HEK293T (cell line): Measurements from ENCODE around the gene AGAP1.

Experiments used
- CTCF ChIA-PET: fragments of 350-600 bp; formaldehyde crosslinking; extraction: SDS; loops from one replicate; lab custom pipeline; 2021; ENCODE audit warnings: antibody characterized with exemption, inconsistent platforms; lab: Yijun Ruan, JAX
- POLR2A ChIA-PET: fragments of 350-600 bp; formaldehyde crosslinking; extraction: SDS; loops from one replicate; lab custom pipeline; 2020; ENCODE audit warnings: antibody characterized with exemption, inconsistent platforms; lab: Yijun Ruan, JAX
- DNase-seq: peaks from one replicate; pipeline ENCODE4 v3.0.0; 2012; ENCODE audit warnings: mixed read lengths; ENCODE audit errors: extremely low spot score
- ARNT ChIP-seq: fragments of 450-650 bp; IDR thresholded peaks from 2 replicates; pipeline ENCODE4 v1.6.1; 2017; ENCODE audit warnings: mild to moderate bottlenecking
- BHLHE40 ChIP-seq: fragments of 450-650 bp; IDR thresholded peaks from 2 replicates; pipeline ENCODE4 v1.6.1; 2016; ENCODE audit warnings: mild to moderate bottlenecking, moderate library complexity, borderline replicate concordance
- CTBP1 ChIP-seq: fragments of 450-650 bp; IDR thresholded peaks from 2 replicates; pipeline ENCODE4 v1.6.1; 2016; ENCODE audit warnings: borderline replicate concordance
- ELF4 ChIP-seq: fragments of 450-650 bp; IDR thresholded peaks from 2 replicates; pipeline ENCODE4 v1.6.1; 2017; ENCODE audit warnings: antibody characterized with exemption
- FOXA1 ChIP-seq: fragments of 450-650 bp; IDR thresholded peaks from 2 replicates; pipeline ENCODE4 v1.6.1; 2016; ENCODE audit warnings: mild to moderate bottlenecking
- FOXK2 ChIP-seq: fragments of 450-650 bp; IDR thresholded peaks from 2 replicates; pipeline ENCODE4 v1.6.1; 2016; ENCODE audit warnings: mild to moderate bottlenecking
- FOXM1 ChIP-seq: fragments of 450-650 bp; IDR thresholded peaks from 2 replicates; pipeline ENCODE4 v1.6.1; 2017; ENCODE audit warnings: mild to moderate bottlenecking, borderline replicate concordance
- HDGF ChIP-seq: fragments of 450-650 bp; IDR thresholded peaks from 2 replicates; pipeline ENCODE4 v1.6.1; 2017; ENCODE audit warnings: antibody characterized with exemption, borderline replicate concordance
- L3MBTL2 ChIP-seq: fragments of 450-650 bp; conservative IDR thresholded peaks from 2 replicates; pipeline ENCODE4 v1.6.1; 2016; ENCODE audit warnings: mild to moderate bottlenecking
- LEF1 ChIP-seq: fragments of 450-650 bp; IDR thresholded peaks from 2 replicates; pipeline ENCODE4 v1.6.1; 2017; ENCODE audit warnings: mild to moderate bottlenecking, borderline replicate concordance
- NFRKB ChIP-seq: fragments of 450-650 bp; IDR thresholded peaks from 2 replicates; pipeline ENCODE4 v1.6.1; 2016; ENCODE audit warnings: mild to moderate bottlenecking, moderate library complexity
- SP1 ChIP-seq: fragments of 450-650 bp; IDR thresholded peaks from 2 replicates; pipeline ENCODE4 v1.6.1; 2017
- SUZ12 ChIP-seq: fragments of 450-650 bp; IDR thresholded peaks from 2 replicates; pipeline ENCODE4 v1.6.1; 2016; ENCODE audit warnings: mild to moderate bottlenecking
- TARDBP ChIP-seq: fragments of 450-650 bp; IDR thresholded peaks from 2 replicates; pipeline ENCODE4 v1.6.1; 2016
- ZNF384 ChIP-seq: fragments of 450-650 bp; IDR thresholded peaks from 2 replicates; pipeline ENCODE4 v1.6.1; 2016
- TF ChIP-seq, protein P1 (sequence below): fragments of 450-650 bp; IDR thresholded peaks from 2 replicates; pipeline ENCODE4 v1.6.1; 2016

AGAP1 gene

DNA sequence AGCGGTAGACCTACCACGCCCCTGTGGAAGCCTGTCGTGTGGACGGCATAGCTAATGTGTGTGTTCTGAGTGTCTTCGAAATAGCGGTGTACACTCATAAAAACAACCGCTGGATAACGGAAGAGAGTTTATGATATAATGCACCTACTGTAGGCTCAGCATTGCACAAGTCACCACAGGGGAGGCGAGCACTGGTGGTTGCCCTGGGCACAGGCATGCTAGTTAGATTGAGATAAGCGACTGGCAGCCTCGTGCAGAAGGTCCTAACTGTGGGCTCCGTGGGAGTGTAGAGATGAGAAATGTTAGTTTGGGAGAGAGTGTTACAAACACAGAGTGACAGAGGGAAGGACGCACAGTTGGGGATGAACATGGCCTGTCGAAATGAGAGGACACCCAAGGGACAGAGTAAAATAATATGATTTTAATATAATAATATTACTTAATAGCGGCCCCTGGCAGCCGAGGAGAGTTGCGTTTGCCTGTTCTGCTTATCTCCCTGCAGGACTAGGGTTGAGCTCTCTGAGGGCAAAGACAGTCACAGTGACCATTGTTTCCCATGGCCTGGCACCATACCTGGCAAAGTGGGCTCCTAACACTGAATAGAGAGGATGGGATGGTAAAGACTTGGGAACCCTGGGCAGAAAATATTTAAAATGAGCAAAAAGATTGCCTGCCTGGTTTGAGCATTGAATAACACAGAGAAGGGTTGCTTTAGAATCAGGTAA, 470.2 kb downstream of the AGAP1 start:
- no peak for DNase-seq
- ChIA-PET POLR2A (no interaction called here), CTCF (no interaction called here)
- TF ChIP-seq FOXM1 (no peak), FOXK2 (no peak), ARNT (no peak), TARDBP (no peak), NFRKB (no peak), SUZ12 (no peak)
- TF ChIP-seq, protein P1, sequence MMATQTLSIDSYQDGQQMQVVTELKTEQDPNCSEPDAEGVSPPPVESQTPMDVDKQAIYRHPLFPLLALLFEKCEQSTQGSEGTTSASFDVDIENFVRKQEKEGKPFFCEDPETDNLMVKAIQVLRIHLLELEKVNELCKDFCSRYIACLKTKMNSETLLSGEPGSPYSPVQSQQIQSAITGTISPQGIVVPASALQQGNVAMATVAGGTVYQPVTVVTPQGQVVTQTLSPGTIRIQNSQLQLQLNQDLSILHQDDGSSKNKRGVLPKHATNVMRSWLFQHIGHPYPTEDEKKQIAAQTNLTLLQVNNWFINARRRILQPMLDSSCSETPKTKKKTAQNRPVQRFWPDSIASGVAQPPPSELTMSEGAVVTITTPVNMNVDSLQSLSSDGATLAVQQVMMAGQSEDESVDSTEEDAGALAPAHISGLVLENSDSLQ, result no peak

DNA sequence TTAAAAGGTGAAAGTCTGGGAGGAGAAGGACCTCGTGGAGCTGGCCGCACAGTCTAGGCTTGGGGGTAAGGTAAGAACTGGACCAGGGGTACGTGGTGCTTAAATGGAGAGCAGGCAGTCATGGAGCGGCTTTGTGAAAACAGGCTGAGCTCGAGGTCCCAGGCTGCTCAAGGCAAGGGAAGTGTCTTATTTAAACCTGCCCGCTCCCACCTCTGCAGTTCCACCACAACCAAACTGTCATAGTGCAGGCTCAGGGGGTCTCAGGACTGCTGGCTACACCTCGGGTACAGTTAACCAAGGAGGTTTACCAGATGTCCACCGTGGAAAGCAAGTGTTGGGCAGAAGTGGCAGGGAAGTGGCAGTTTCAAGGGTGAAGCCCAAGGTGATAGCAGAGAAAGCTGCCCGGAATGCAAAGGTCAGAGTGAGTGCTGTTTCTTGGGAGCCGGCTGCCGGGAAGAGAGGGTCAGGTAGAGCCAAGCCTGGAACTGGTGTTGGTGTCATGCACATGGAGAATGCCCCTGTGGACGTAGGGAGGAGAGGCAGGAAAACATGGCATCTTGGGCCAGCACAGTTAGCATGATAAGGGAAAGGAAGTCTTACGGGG, 471.0 kb downstream of the AGAP1 start:
- TF ChIP-seq FOXM1, result no peak
- TF ChIP-seq ZNF384, result no peak
- TF ChIP-seq BHLHE40, result no peak
- no peak for TF ChIP-seq FOXK2
- no peak for TF ChIP-seq ELF4
- TF ChIP-seq ARNT, result no peak
- TF ChIP-seq SP1, result no peak
- no peak for TF ChIP-seq HDGF
- TF ChIP-seq SUZ12, result no peak
- no peak for TF ChIP-seq NFRKB
- no peak for TF ChIP-seq CTBP1
- TF ChIP-seq, protein P1, result no peak
- POLR2A ChIA-PET, result no interaction called here
- DNase-seq, result no peak
- CTCF ChIA-PET, result no interaction called here

DNA sequence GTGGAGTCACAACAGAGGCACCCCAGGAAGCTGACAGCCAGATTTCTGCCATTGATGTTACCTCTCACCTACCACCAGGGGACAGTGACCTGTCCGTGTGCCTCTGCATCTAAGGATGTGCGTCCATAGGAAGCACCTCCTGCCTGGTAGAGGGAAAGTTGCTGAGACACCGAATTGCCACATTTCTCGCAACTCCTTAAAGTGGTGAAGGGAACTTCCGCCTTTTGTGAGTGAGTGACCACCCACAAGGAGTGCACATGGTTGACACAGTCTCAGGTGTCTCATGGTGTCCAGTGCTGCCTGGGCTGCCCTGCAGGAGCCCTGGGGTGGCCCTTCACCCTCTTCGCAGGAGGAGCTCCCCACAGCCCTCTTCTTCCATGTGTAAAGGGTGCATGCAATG, 472.6 kb downstream of the AGAP1 start:
- POLR2A ChIA-PET, result no interaction called here
- DNase-seq, result no peak
- CTCF ChIA-PET, result no interaction called here
- TF ChIP-seq FOXM1 (no peak), CTBP1 (no peak), ZNF384 (no peak), ELF4 (no peak), NFRKB (no peak), SUZ12 (no peak), ARNT (no peak), SP1 (no peak), FOXA1 (no peak), TARDBP (no peak), LEF1 (no peak), BHLHE40 (no peak)
- TF ChIP-seq, protein P1, result no peak

DNA sequence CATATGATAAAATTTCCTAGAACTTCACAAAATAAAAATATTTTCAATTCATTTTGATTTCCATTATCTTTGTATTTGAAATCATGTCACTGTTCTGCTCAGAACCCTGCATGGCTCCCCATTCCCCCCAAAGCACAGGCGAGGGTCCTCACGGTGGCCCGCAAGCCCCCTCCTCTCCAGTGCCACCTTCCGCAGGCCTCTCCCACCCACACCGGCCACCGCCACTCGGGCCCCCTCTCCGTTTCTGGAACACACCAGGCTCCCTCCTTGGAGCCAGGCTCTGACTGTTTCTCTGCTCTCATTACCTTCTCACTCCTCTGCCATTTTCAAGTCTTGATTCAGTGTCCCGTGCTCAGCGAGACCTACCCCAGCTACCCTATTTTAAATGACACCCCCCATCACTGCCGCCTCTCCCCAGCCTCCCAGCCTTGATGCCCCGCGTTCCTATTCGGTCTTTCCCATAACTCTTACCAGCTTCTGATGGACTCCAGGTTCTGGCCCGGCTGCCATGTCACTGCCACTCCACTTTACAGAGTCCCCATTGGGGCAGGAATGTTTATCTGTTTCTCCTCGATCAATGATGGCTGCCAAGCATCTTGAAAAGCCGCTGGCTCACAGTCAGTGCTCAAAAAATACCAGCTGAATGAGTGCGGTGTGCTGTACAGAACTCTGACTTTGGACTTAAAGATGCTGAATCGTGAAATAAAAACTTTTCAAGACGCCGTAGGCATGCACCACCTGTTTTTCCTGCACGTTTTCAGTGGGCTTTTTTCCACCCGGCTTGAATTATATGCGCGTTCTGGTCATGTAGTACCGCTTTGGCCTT, 473.3 kb downstream of the AGAP1 start:
- TF ChIP-seq BHLHE40 (no peak), CTBP1 (no peak), FOXK2 (no peak), L3MBTL2 (no peak), NFRKB (no peak), HDGF (no peak), ELF4 (no peak), SUZ12 (no peak), TARDBP (no peak), ARNT (no peak), FOXA1 (no peak), SP1 (no peak), ZNF384 (no peak), LEF1 (no peak), FOXM1 (no peak)
- TF ChIP-seq, protein P1, result no peak
- ChIA-PET POLR2A (no interaction called here), CTCF (no interaction called here)
- DNase-seq, result no peak

DNA sequence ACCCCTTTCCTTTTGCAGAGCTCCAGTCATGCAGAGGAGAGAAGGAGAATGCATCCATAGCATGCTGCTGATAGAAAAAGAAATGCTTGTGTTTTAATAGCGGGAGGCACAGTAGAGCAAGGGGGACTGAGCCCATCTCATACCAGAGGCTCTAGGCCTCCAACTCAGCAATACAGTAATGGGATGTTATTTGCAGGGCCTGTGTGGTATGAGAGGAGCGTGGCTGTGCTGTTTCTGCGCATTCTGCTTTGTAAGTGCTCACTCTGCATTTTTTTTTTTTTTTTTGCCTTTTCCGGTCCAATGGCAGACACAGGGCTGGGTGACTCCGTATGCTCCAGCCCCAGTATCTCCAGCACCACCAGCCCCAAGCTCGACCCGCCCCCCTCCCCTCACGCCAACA, 474.3 kb downstream of the AGAP1 start:
- ChIA-PET POLR2A (no interaction called here), CTCF (no interaction called here)
- TF ChIP-seq ZNF384, result no peak
- TF ChIP-seq SP1, result no peak
- no peak for TF ChIP-seq L3MBTL2
- no peak for TF ChIP-seq ELF4
- no peak for TF ChIP-seq FOXM1
- TF ChIP-seq, protein P1, result no peak
- no peak for TF ChIP-seq HDGF
- no peak for TF ChIP-seq NFRKB
- no peak for TF ChIP-seq TARDBP
- no peak for TF ChIP-seq ARNT
- TF ChIP-seq BHLHE40, result no peak
- no peak for TF ChIP-seq FOXA1
- TF ChIP-seq CTBP1, result no peak
- no peak for TF ChIP-seq LEF1
- no peak for TF ChIP-seq FOXK2
- no peak for DNase-seq
